ENCODE results near the gene FHIT. TPM values are rescaled to one million over a fixed set of nuclear protein-coding genes. Genes with fewer than 3 reads are reported as not detected.
A peak's percentile ranks its signal among the peaks of the same experiment; 100 is the strongest.

FHIT gene
- total RNA-seq, 1 donor from 2014 or later: 11.5 TPM

DNA sequence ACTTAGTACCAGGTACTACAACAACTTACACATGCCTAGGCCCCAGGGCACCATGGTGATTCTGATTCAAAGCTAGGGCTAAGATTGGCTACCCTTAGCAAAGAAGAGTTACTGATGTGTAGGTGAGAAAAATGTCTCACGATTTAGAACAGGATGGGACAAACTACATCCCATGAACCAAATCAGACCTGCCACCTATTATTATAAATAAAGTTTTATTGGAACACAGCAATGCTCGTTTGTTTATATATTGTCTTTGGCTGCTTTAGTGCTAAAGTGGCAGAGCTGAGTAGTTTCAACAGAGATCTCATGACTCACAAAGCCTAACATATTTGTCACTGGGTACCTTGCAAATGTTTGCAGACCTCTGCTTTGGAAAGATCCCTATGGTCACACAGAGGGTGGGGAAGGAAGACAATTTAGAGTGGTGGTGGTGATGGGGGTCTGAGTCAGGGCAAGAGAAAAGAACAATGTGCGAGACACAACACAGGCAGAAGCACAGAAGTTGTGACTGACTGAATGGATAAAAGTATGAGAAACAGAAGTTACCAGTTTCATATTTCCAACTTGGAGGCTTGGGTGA is 1430.8 kb downstream of the FHIT start:
- TF ChIP-seq CTCF (IDR thresholded peaks at IDR 0.05; ENCODE audit: insufficient read depth, low read length, poor library complexity, severe bottlenecking): no peak
- H3K36me3 ChIP-seq (ENCODE audit: control insufficient read depth, insufficient read depth, low read length): no peaks in the 10 kb centered on the region
- no peak for DNase-seq (ENCODE audit: low read depth)
- H3K27me3 ChIP-seq (ENCODE audit: control insufficient read depth, insufficient read depth, low read length): no peaks in the 10 kb centered on the region
- H3K4me3 ChIP-seq (ENCODE audit: low read depth, low read length): no peak overlapping the region

DNA sequence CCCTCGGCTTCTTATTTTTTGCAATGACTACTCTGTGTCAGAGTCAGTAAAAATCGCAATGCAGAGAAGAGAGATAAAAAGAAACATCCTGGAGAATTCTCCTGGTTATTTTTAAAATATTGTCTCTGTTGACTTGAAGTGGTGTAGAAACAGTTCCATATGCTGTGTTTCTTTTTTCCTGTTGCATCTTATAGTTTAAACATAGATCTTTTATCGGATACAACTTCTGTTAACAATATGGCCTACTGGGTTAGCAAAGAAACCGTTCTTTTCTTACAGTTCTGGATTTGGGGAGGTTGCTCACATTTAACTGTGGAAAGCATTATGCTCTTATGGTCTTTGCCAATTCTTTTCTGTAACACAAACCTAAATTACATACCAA is 1432.3 kb downstream of the FHIT start:
- Histone ChIP-seq H3K27me3 (ENCODE audit: control insufficient read depth, insufficient read depth, low read length) (no peaks in the 10 kb centered on the region), H3K4me3 (ENCODE audit: low read depth, low read length) (no peak overlapping the region), H3K36me3 (ENCODE audit: control insufficient read depth, insufficient read depth, low read length) (no peaks in the 10 kb centered on the region)
- TF ChIP-seq CTCF (IDR thresholded peaks at IDR 0.05; ENCODE audit: insufficient read depth, low read length, poor library complexity, severe bottlenecking): no peak
- no peak for DNase-seq (ENCODE audit: low read depth)

GRCh38 chr3:59818033-59818918 is 1433.0 kb downstream of the FHIT start:
- Histone ChIP-seq H3K4me3 (ENCODE audit: low read depth, low read length) (no peak overlapping the region), H3K36me3 (ENCODE audit: control insufficient read depth, insufficient read depth, low read length) (no peaks in the 10 kb centered on the region), H3K27me3 (ENCODE audit: control insufficient read depth, insufficient read depth, low read length) (no peaks in the 10 kb centered on the region)
- no peak for TF ChIP-seq CTCF (IDR thresholded peaks at IDR 0.05; ENCODE audit: insufficient read depth, low read length, poor library complexity, severe bottlenecking)
- peak; percentile 87 for DNase-seq (ENCODE audit: low read depth)

DNA sequence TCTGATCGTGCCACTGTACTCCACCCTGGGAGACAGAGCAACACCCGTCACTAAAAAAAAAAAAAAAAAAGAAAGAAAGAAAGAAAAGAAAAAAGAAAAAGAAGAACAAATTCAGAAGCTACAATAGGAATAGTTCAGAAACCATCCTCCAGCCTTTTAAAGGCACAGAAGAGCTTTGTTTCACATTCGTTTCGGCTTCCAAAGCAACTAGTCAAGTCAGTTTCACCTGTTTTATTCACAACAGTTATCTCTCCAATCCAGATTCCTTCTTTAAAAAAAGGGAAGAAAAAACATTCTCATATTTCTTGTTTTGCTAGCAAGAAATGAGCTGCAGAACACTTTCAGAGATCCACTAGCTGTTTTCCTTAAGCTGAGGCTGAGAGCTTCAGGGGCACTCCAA is 1433.7 kb downstream of the FHIT start:
- no peak for TF ChIP-seq CTCF (IDR thresholded peaks at IDR 0.05; ENCODE audit: insufficient read depth, low read length, poor library complexity, severe bottlenecking)

DNA sequence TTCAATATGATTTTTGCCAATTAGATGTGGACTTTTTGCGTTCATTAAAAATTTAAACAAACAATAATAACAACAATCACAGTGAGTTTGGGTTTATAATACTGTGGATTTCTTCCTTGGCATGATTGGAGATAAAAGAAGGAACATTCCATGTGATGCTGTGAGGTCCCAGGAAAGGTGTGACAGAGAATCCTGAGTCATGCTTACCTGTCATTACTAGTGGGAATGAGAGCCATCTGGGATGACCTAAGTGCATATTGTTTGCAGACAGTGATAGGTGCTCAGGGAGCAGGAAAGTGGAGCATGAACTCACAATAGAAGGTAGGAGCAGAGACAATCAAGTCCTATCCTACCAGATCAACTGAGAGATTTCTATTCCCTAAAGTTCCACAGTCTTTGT is 1434.9 kb downstream of the FHIT start:
- no peak for DNase-seq (ENCODE audit: low read depth)
- H3K4me3 ChIP-seq (ENCODE audit: low read depth, low read length): no peak overlapping the region
- H3K27me3 ChIP-seq (ENCODE audit: control insufficient read depth, insufficient read depth, low read length): no peaks in the 10 kb centered on the region
- H3K36me3 ChIP-seq (ENCODE audit: control insufficient read depth, insufficient read depth, low read length): no peaks in the 10 kb centered on the region
- no peak for TF ChIP-seq CTCF (IDR thresholded peaks at IDR 0.05; ENCODE audit: insufficient read depth, low read length, poor library complexity, severe bottlenecking)

More for the DNA sequence above, 1433.7 kb downstream of the FHIT start:
- H3K27me3 ChIP-seq (ENCODE audit: control insufficient read depth, insufficient read depth, low read length): no peaks in the 10 kb centered on the region
- DNase-seq (ENCODE audit: low read depth): no peak
- no peak overlapping the region for H3K4me3 ChIP-seq (ENCODE audit: low read depth, low read length)
- H3K36me3 ChIP-seq (ENCODE audit: control insufficient read depth, insufficient read depth, low read length): no peaks in the 10 kb centered on the region

Data from kidney epithelial cell (primary cell).